ENCODE data around the gene HOXC10. TPM values are rescaled to one million over a fixed set of nuclear protein-coding genes. Genes with fewer than 3 reads are reported as not detected.
A peak's percentile ranks its signal among the peaks of the same experiment; 100 is the strongest.

HOXC10 gene
- total RNA-seq, 4 donors from 2014 or later = 23.9 to 48.3 (median 40.3) TPM

DNA sequence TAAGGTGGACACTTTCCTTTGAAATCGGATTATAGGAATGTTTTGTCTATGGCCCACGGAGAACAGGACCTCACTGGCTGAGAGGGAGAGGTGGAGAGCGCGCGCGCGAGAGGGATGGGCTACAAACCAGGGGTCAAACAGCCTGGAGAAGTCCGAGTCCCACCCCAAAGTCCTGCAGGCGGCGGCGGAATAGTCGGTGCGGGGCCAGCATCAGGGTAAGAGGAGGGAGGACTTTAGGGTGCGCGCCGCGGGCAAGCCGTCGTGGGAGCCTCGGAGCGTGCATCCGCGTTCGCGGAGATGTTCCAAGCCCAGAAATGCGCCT, 20.5 kb downstream of the HOXC10 start:
- Histone ChIP-seq H3K4me1 (peaks cover 31 to 64% of the 10 kb centered on the region in 2 donors), H3K27ac (peak overlapping the region; percentile 94 to 100 (median 98)), H3K36me3 (no peaks in the 10 kb centered on the region), H3K4me3 (peak overlapping the region; percentile 24 to 82 (median 63)), H3K9me3 (no peaks in the 10 kb centered on the region), H3K27me3 (peaks cover 0 to 2% (median 0%) of the 10 kb centered on the region in 3 donors)
- TF ChIP-seq POLR2A (IDR thresholded peaks at IDR 0.05) = no peak
- TF ChIP-seq, protein P1, sequence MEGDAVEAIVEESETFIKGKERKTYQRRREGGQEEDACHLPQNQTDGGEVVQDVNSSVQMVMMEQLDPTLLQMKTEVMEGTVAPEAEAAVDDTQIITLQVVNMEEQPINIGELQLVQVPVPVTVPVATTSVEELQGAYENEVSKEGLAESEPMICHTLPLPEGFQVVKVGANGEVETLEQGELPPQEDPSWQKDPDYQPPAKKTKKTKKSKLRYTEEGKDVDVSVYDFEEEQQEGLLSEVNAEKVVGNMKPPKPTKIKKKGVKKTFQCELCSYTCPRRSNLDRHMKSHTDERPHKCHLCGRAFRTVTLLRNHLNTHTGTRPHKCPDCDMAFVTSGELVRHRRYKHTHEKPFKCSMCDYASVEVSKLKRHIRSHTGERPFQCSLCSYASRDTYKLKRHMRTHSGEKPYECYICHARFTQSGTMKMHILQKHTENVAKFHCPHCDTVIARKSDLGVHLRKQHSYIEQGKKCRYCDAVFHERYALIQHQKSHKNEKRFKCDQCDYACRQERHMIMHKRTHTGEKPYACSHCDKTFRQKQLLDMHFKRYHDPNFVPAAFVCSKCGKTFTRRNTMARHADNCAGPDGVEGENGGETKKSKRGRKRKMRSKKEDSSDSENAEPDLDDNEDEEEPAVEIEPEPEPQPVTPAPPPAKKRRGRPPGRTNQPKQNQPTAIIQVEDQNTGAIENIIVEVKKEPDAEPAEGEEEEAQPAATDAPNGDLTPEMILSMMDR (IDR thresholded peaks at IDR 0.05 in 4 of 5, conservative IDR thresholded peaks at IDR 0.05 in 1 of 5) = no peak
- intact Hi-C loops (cut with DNase I; ENCODE audit: low total_unique reads) (no loop called here), in situ Hi-C loops (cut with MboI; ENCODE audit: low sequenced_read_pairs in 4 of 4) (loop anchor here in 2 of 4 donors (25.0 kb wide), 1 partner anchor 357 kb away; the partner anchor contains the start of gene GPR84 (in 2 of the 2))
- DNase-seq (no peak), ATAC-seq (peak; percentile 2 to 8)

DNA sequence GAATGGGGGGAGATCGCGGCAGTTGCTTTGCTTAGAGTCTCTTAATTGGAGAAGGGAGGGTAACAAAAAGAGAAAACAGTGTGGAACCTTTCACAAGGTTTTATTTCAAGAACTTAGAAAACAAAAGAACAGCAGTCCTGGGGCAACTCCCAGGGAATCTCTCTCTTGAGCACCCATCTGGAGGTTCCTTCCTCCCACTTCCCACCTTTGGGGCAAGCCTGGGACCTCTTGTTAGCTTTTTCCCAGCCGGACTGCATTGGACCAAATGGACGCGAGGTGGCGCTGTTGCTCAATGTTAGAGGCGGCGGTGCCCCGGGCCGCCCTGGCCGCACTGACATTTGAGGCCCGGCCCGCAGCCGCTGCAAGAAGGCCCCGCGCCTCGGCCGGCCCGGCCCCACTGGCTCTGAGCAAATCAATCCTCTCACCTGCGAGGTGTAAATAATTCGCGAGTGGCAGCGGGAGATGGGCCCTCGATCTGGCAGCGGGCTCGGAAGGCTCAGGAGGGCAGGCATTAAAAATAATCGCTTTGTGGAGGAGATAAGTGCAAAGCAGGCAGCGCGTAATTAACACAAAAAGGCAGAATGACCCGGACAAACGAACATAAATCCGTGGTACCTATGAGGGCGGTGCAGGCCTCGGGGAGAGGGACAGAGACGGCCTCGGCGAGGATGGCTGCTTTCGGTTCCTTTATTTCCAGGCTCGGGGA, 21.1 kb downstream of the HOXC10 start:
- Histone ChIP-seq H3K27me3 (no peaks in the 10 kb centered on the region), H3K4me3 (peak overlapping the region; percentile 24 to 82 (median 63)), H3K4me1 (peaks cover 31 to 64% of the 10 kb centered on the region in 2 donors), H3K9me3 (no peaks in the 10 kb centered on the region), H3K36me3 (no peaks in the 10 kb centered on the region), H3K27ac (peak overlapping the region; percentile 94 to 100 (median 98))
- TF ChIP-seq POLR2A (IDR thresholded peaks at IDR 0.05) = no peak
- TF ChIP-seq, protein P1 (IDR thresholded peaks at IDR 0.05 in 4 of 5, conservative IDR thresholded peaks at IDR 0.05 in 1 of 5) = peak; percentile 91 to 99 (median 97)
- in situ Hi-C loops (cut with MboI; ENCODE audit: low sequenced_read_pairs in 4 of 4) = loop anchor here in 2 of 4 donors (25.0 kb wide), 1 partner anchor 356 kb away; the partner anchor contains the start of gene GPR84 (in 2 of the 2)
- DNase-seq (peak; percentile 83 to 91), ATAC-seq (peak; percentile 63 to 67)
- intact Hi-C loops (cut with DNase I; ENCODE audit: low total_unique reads) = loop anchor here (1.0 kb wide), 1 partner anchor 15 kb away; no protein-coding TSS in a partner anchor

DNA sequence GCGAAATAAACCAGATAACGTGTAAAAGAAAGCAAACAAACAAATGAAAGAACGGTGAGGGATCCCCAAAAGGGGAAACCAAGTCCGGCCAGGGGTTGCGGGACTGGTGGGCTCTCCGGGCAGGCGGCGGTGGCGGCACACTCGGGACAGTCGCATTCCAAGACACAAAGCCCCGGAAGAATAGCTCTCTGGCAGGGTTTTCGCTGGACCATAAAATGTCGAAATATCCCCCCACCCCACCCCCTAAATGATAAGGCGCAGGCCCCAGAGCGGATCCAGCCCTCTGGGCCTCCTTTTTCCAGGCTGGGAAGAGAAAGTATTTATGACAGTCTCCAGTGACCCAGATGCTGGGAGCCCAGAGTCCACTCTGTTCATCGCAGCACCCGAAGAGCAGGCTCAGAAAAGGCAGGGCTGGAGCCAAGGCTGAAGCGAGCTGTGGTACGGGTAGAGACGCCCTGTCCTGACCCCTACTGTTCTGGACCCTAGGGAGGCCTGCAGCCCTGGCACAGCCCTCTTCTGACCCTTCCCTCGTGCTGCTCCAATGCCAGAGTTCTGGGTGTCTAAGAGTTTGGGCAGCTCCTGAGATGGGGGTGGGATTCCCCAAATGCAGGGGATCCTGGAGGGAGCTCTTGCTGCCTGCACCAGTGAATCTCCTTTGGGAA, 21.7 kb downstream of the HOXC10 start:
- ATAC-seq (no peak), DNase-seq (no peak)
- Histone ChIP-seq H3K9me3 (no peaks in the 10 kb centered on the region), H3K27ac (peak overlapping the region; percentile 94 to 100 (median 98)), H3K36me3 (no peaks in the 10 kb centered on the region), H3K4me3 (peak overlapping the region; percentile 24 to 82 (median 63)), H3K4me1 (peaks cover 35 to 65% of the 10 kb centered on the region in 2 donors), H3K27me3 (no peaks in the 10 kb centered on the region)
- in situ Hi-C loops (cut with MboI; ENCODE audit: low sequenced_read_pairs in 4 of 4) = loop anchor here in 2 of 4 donors (25.0 kb wide), 1 partner anchor 356 kb away; the partner anchor contains the start of gene GPR84 (in 2 of the 2)
- intact Hi-C loops (cut with DNase I; ENCODE audit: low total_unique reads) = loop anchor here (1.0 kb wide), 1 partner anchor 15 kb away; no protein-coding TSS in a partner anchor
- TF ChIP-seq POLR2A (IDR thresholded peaks at IDR 0.05) = no peak
- TF ChIP-seq, protein P1 (IDR thresholded peaks at IDR 0.05 in 4 of 5, conservative IDR thresholded peaks at IDR 0.05 in 1 of 5) = no peak

DNA sequence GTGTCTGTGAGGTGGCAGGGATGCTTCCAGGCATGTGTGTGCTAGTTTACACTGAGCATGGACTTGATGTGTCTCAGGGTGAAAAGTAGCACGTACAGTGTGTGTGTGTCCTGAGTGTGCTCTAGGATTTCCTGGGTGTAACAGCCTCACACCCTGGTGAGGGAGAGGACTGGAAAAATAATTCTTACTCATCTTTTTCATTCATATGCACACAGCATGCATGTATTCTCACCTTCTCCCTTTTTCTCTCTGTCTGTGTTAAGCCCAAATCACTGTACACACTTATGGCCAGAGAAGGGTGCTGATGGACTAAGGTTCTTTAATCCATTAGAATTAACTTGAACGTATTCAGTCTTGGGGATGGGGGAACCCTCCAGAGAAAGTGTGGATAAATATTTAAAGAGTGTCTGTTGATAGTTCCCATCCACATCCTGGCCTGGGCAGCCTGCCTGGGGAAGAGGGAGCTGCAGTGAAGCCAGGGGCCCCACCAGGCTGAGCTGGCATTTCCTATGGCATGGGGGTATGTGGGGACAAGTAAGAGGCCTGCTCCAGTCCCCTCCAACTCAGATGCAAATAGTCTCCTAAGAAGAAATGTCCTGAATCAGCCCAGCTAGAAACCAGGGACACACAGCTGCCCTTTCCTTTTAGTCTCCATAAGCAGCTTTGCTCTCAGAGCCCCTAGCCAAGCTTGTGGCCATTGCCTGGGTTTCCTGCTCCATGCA, 22.8 kb downstream of the HOXC10 start:
- DNase-seq (no peak), ATAC-seq (no peak)
- in situ Hi-C loops (cut with MboI; ENCODE audit: low sequenced_read_pairs in 4 of 4) (loop anchor here in 2 of 4 donors (25.0 kb wide), 1 partner anchor 355 kb away; the partner anchor contains the start of gene GPR84 (in 2 of the 2)), intact Hi-C loops (cut with DNase I; ENCODE audit: low total_unique reads) (no loop called here)
- Histone ChIP-seq H3K4me3 (no peak overlapping the region), H3K9me3 (no peaks in the 10 kb centered on the region), H3K27me3 (no peaks in the 10 kb centered on the region), H3K36me3 (no peaks in the 10 kb centered on the region), H3K27ac (peak overlapping the region; percentile 94 to 100 (median 98)), H3K4me1 (peaks cover 36 to 59% of the 10 kb centered on the region in 2 donors)
- TF ChIP-seq, protein P1 (IDR thresholded peaks at IDR 0.05 in 4 of 5, conservative IDR thresholded peaks at IDR 0.05 in 1 of 5) = no peak
- TF ChIP-seq POLR2A (IDR thresholded peaks at IDR 0.05) = no peak

Measured in gastrocnemius medialis (tissue), 4 donors.